ENCODE measurements around the gene NAALADL2.

NAALADL2 gene

DNA sequence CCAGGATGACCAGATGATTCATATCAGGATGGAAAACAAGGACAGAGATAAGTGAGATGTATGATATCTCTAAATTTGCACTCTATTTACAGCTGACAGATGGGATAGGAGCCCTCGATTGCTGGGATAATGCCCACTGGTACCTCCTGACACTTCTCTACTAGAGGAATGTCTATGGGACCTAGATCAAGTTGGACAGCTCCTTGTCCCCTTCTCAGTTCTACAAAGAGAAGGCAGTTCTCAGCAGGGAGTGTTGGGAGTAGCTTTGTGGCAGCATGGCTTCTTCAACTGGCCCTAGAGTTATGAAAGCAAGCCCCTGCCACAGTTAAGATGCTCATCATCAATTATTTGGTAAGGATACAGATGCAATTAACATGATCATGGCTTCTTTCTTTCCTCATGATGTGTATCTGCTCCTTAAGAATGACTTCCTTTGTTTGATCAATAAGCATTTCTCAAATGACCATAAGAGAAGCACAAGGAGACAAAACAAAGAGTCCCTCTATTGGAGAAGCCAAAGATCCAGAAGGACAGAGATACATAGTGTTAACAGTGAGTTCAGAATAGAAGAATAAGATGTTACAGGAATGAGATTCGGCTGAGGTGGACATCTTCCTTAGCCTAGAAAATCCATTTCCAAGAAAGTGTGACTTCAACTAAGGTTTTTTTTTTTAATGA is 481.3 kb downstream of the NAALADL2 start:
- Histone ChIP-seq H3K18ac (ENCODE audit: low read length) (no peak overlapping the region), H4K8ac (ENCODE audit: low read depth, low read length) (no peak overlapping the region), H3K4me3 (ENCODE audit: low read depth, low read length) (no peak overlapping the region), H3K4ac (ENCODE audit: low read depth, low read length) (no peak overlapping the region), H2AK5ac (ENCODE audit: low read length) (no peak overlapping the region), H3K36me3 (ENCODE audit: control insufficient read depth in 1 of 2, insufficient read depth in 2 of 2, low read length in 2 of 2) (no peaks in the 10 kb centered on the region), H3K4me2 (ENCODE audit: low read length) (no peak overlapping the region), H3K9me3 (ENCODE audit: insufficient read depth, low read depth, low read length) (no peaks in the 10 kb centered on the region), H3K23ac (ENCODE audit: low read length) (no peak overlapping the region), H2BK5ac (ENCODE audit: low read depth, low read length, poor library complexity) (no peak overlapping the region), H3K27me3 (ENCODE audit: insufficient read depth, low read length) (no peaks in the 10 kb centered on the region), H3K9ac (ENCODE audit: low read length) (no peak overlapping the region), H2BK120ac (ENCODE audit: insufficient read depth, low read length, poor library complexity) (no peak overlapping the region), H3K4me1 (ENCODE audit: control insufficient read depth in 1 of 2, insufficient read depth in 2 of 2, low read length in 2 of 2) (no peaks in the 10 kb centered on the region), H3K14ac (ENCODE audit: low read length) (no peak overlapping the region), H3K79me2 (ENCODE audit: control insufficient read depth, insufficient read depth, low read length, poor library complexity) (no peaks in the 10 kb centered on the region), H4K91ac (ENCODE audit: low read depth, low read length) (no peak overlapping the region), H2AFZ (ENCODE audit: insufficient read depth, low read length, poor library complexity) (no peak overlapping the region), H3K27ac (ENCODE audit: low read depth, low read length) (no peak overlapping the region), H4K12ac (ENCODE audit: low read depth, low read length) (no peak overlapping the region), H3K79me1 (ENCODE audit: low read length) (no peaks in the 10 kb centered on the region), H2BK12ac (ENCODE audit: low read length) (no peak overlapping the region)
- DNase-seq = no peak
- no CpG with 5 or more reads among the region's 2 CpGs for WGBS (ENCODE audit: extremely low coverage, insufficient coverage, insufficient read length)

- Histone ChIP-seq H3K4me2 (ENCODE audit: low read length) (no peak overlapping the region), H3K36me3 (ENCODE audit: control insufficient read depth in 1 of 2, insufficient read depth in 2 of 2, low read length in 2 of 2) (no peaks in the 10 kb centered on the region), H2AK5ac (ENCODE audit: low read length) (no peak overlapping the region), H2AFZ (ENCODE audit: insufficient read depth, low read length, poor library complexity) (no peak overlapping the region), H3K27ac (ENCODE audit: low read depth, low read length) (no peak overlapping the region), H3K9ac (ENCODE audit: low read length) (no peak overlapping the region), H3K14ac (ENCODE audit: low read length) (no peak overlapping the region), H4K91ac (ENCODE audit: low read depth, low read length) (no peak overlapping the region), H3K9me3 (ENCODE audit: insufficient read depth, low read depth, low read length) (no peaks in the 10 kb centered on the region), H3K4me3 (ENCODE audit: low read depth, low read length) (no peak overlapping the region), H3K23ac (ENCODE audit: low read length) (no peak overlapping the region), H4K8ac (ENCODE audit: low read depth, low read length) (no peak overlapping the region), H3K79me1 (ENCODE audit: low read length) (no peaks in the 10 kb centered on the region), H2BK12ac (ENCODE audit: low read length) (no peak overlapping the region), H2BK120ac (ENCODE audit: insufficient read depth, low read length, poor library complexity) (no peak overlapping the region), H3K4ac (ENCODE audit: low read depth, low read length) (no peak overlapping the region), H2BK5ac (ENCODE audit: low read depth, low read length, poor library complexity) (no peak overlapping the region), H3K27me3 (ENCODE audit: insufficient read depth, low read length) (no peaks in the 10 kb centered on the region), H3K4me1 (ENCODE audit: control insufficient read depth in 1 of 2, insufficient read depth in 2 of 2, low read length in 2 of 2) (no peaks in the 10 kb centered on the region), H3K79me2 (ENCODE audit: control insufficient read depth, insufficient read depth, low read length, poor library complexity) (no peaks in the 10 kb centered on the region), H3K18ac (ENCODE audit: low read length) (no peak overlapping the region), H4K12ac (ENCODE audit: low read depth, low read length) (no peak overlapping the region)
- no peak for DNase-seq
- WGBS (ENCODE audit: extremely low coverage, insufficient coverage, insufficient read length) = no CpG with 5 or more reads among the region's 3 CpGs
These were observed 483.1 kb downstream of the NAALADL2 start for GRCh38 chr3:175342196-175342595.

DNA sequence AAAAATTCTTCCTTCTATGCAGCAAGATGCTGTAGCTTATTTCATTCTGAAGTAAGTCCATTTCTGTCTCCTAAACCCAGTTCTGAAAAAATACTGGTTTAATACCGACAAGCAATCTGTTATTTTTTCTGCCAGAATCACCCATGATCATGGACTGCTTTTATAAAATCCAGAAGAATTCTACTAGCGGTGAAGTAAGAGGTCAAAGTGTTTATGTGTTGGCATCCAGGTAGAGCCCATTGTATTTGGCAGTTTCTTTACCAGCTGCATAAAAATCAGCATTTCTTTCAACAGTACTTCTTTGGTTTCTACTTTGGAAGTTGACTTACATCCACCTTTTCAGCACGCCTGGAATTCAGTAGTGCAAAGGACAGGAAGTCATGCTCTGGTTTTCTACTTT is 484.8 kb downstream of the NAALADL2 start:
- Histone ChIP-seq H2BK12ac (ENCODE audit: low read length) (no peak overlapping the region), H3K36me3 (ENCODE audit: control insufficient read depth in 1 of 2, insufficient read depth in 2 of 2, low read length in 2 of 2) (no peaks in the 10 kb centered on the region), H2BK120ac (ENCODE audit: insufficient read depth, low read length, poor library complexity) (no peak overlapping the region), H4K12ac (ENCODE audit: low read depth, low read length) (no peak overlapping the region), H3K27me3 (ENCODE audit: insufficient read depth, low read length) (no peaks in the 10 kb centered on the region), H4K8ac (ENCODE audit: low read depth, low read length) (no peak overlapping the region), H3K4me1 (ENCODE audit: control insufficient read depth in 1 of 2, insufficient read depth in 2 of 2, low read length in 2 of 2) (no peaks in the 10 kb centered on the region), H3K79me1 (ENCODE audit: low read length) (no peaks in the 10 kb centered on the region), H2BK5ac (ENCODE audit: low read depth, low read length, poor library complexity) (no peak overlapping the region), H4K91ac (ENCODE audit: low read depth, low read length) (no peak overlapping the region), H3K79me2 (ENCODE audit: control insufficient read depth, insufficient read depth, low read length, poor library complexity) (no peaks in the 10 kb centered on the region), H3K9ac (ENCODE audit: low read length) (peak overlapping the region; percentile 25), H3K4me2 (ENCODE audit: low read length) (no peak overlapping the region), H3K27ac (ENCODE audit: low read depth, low read length) (no peak overlapping the region), H3K9me3 (ENCODE audit: insufficient read depth, low read depth, low read length) (no peaks in the 10 kb centered on the region), H3K23ac (ENCODE audit: low read length) (no peak overlapping the region), H3K18ac (ENCODE audit: low read length) (no peak overlapping the region), H2AFZ (ENCODE audit: insufficient read depth, low read length, poor library complexity) (no peak overlapping the region), H3K4ac (ENCODE audit: low read depth, low read length) (no peak overlapping the region), H3K4me3 (ENCODE audit: low read depth, low read length) (no peak overlapping the region), H2AK5ac (ENCODE audit: low read length) (no peak overlapping the region), H3K14ac (ENCODE audit: low read length) (no peak overlapping the region)
- no peak for DNase-seq
- no CpG with 5 or more reads among the region's 3 CpGs for WGBS (ENCODE audit: extremely low coverage, insufficient coverage, insufficient read length)

DNA sequence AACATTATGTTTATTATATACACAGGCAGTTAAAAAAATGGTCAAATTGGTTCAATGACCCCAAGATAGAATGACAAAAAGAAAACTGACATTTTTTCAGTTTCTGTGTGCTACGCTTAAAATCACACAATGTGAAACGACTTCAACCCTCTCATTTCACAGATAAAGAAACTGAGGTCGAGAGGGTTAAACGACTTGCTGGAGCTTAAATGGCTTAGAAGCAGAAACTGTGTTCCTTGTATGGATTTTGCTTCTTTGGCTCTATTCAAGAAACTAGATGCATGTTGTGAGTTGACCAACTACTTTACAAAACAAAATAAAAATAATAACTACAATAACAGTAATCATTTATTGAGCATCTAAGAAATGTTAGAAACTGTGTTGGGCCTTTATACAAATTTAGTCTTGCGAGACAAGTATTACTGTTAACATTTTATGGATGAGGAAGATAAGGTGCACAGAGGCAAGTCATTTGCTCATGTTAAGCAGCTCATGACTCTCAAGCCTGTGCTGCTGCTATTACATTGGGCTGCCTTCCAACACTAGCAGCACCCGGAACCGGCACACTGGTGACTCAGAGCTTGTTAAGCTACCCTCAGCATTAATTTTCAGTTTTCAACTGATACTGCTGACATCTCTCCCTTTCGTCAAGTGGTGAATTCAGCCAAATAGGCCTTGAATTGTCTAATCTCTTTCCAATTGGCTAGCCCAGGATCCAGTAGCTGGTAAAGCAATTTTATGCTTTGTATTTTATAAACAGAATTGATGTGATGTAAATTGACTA is 487.6 kb downstream of the NAALADL2 start:
- Histone ChIP-seq H3K9me3 (ENCODE audit: insufficient read depth, low read depth, low read length) (no peaks in the 10 kb centered on the region), H3K4me1 (ENCODE audit: control insufficient read depth in 1 of 2, insufficient read depth in 2 of 2, low read length in 2 of 2) (no peaks in the 10 kb centered on the region), H3K9ac (ENCODE audit: low read length) (no peak overlapping the region), H3K14ac (ENCODE audit: low read length) (no peak overlapping the region), H3K4ac (ENCODE audit: low read depth, low read length) (no peak overlapping the region), H3K79me2 (ENCODE audit: control insufficient read depth, insufficient read depth, low read length, poor library complexity) (no peaks in the 10 kb centered on the region), H3K36me3 (ENCODE audit: control insufficient read depth in 1 of 2, insufficient read depth in 2 of 2, low read length in 2 of 2) (no peaks in the 10 kb centered on the region), H3K79me1 (ENCODE audit: low read length) (no peaks in the 10 kb centered on the region), H3K18ac (ENCODE audit: low read length) (no peak overlapping the region), H3K27ac (ENCODE audit: low read depth, low read length) (no peak overlapping the region), H3K27me3 (ENCODE audit: insufficient read depth, low read length) (no peaks in the 10 kb centered on the region), H3K23ac (ENCODE audit: low read length) (no peak overlapping the region), H3K4me2 (ENCODE audit: low read length) (no peak overlapping the region), H3K4me3 (ENCODE audit: low read depth, low read length) (no peak overlapping the region), H4K8ac (ENCODE audit: low read depth, low read length) (no peak overlapping the region), H2BK5ac (ENCODE audit: low read depth, low read length, poor library complexity) (no peak overlapping the region), H2BK120ac (ENCODE audit: insufficient read depth, low read length, poor library complexity) (no peak overlapping the region), H2AK5ac (ENCODE audit: low read length) (no peak overlapping the region), H4K91ac (ENCODE audit: low read depth, low read length) (no peak overlapping the region), H2AFZ (ENCODE audit: insufficient read depth, low read length, poor library complexity) (no peak overlapping the region), H4K12ac (ENCODE audit: low read depth, low read length) (no peak overlapping the region), H2BK12ac (ENCODE audit: low read length) (no peak overlapping the region)
- peak in 1 of 2 donors; percentile 20 for DNase-seq
- WGBS (ENCODE audit: extremely low coverage, insufficient coverage, insufficient read length) = no CpG with 5 or more reads among the region's 8 CpGs

Measured in trophoblast cell (in vitro differentiated cells and primary cell).